PC-9 (cell line): ENCODE measurements around the gene CD86. TPM values are rescaled to one million over a fixed set of nuclear protein-coding genes. Genes with fewer than 3 reads are reported as not detected.

Source experiments
- BruUV-seq: library from RNA; stranded (reverse); fragments of 400-500 nt; replicated peaks from 2 replicates; lab custom pipeline; 2021; lab: Mats Ljungman, UMichigan
- CTCF ChIA-PET: fragments of 300-600 bp; sonication (Branson Sonifier 250); formaldehyde crosslinking; loops from one replicate; lab custom pipeline; 2022; ENCODE audit warnings: antibody characterized with exemption; lab: Charles Lee
- POLR2A ChIA-PET: fragments of 300-600 bp; sonication (Branson Sonifier 250); formaldehyde crosslinking; loops from one replicate; lab custom pipeline; 2022; ENCODE audit warnings: antibody characterized with exemption; ENCODE audit not compliant: unreplicated experiment; lab: Charles Lee
- DNase-seq, 2 experiments: peaks; one replicate each; pipeline versions ENCODE4 v3.0.0 to v3.0.0-alpha.2; 2015 to 2022; ENCODE audit warnings: mixed read lengths in 1 of 2
- H2AFZ ChIP-seq: fragments of 200-600 bp; sonication (generic); 2 replicates; pipeline ENCODE4 v1.8.1; 2017; ENCODE audit warnings: antibody characterized with exemption
- H3F3A ChIP-seq: fragments of 200-600 bp; sonication (generic); 2 replicates; pipeline ENCODE4 v1.8.1; 2017; ENCODE audit warnings: antibody characterized with exemption, mild to moderate bottlenecking, low read depth; ENCODE audit not compliant: insufficient read depth
- H3K27ac ChIP-seq: fragments of 200-600 bp; sonication (generic); 2 replicates; pipeline ENCODE4 v1.6.1; 2016; ENCODE audit warnings: mixed run types
- H3K27me3 ChIP-seq: fragments of 200-600 bp; sonication (generic); 2 replicates; pipeline ENCODE4 v1.6.1; 2016; ENCODE audit warnings: low read depth, mixed run types; ENCODE audit not compliant: insufficient read depth
- H3K36me3 ChIP-seq: fragments of 200-600 bp; sonication (generic); 2 replicates; pipeline ENCODE4 v1.6.1; 2016; ENCODE audit warnings: low read depth, mixed run types
- H3K4me1 ChIP-seq: fragments of 200-600 bp; sonication (generic); replicated peaks from 2 replicates; pipeline ENCODE4 v1.6.1; 2016; ENCODE audit warnings: mixed run types; ENCODE audit not compliant: insufficient read depth
- H3K4me2 ChIP-seq: fragments of 200-600 bp; sonication (generic); 2 replicates; pipeline ENCODE4 v1.6.1; 2017; ENCODE audit warnings: mixed run types
- H3K4me3 ChIP-seq: fragments of 200-600 bp; sonication (generic); 2 replicates; pipeline ENCODE4 v1.6.1; 2016; ENCODE audit warnings: mixed run types
- H3K79me2 ChIP-seq: fragments of 200-600 bp; sonication (generic); 2 replicates; pipeline ENCODE4 v1.6.1; 2017; ENCODE audit warnings: low read depth, mixed run types
- H3K9me2 ChIP-seq: fragments of 200-600 bp; sonication (generic); 2 replicates; pipeline ENCODE4 v1.8.1; 2017; ENCODE audit warnings: mild to moderate bottlenecking; ENCODE audit not compliant: insufficient read depth
- H3K9me3 ChIP-seq: fragments of 200-600 bp; sonication (generic); 2 replicates; pipeline ENCODE4 v1.8.1; 2016; ENCODE audit warnings: low read depth; ENCODE audit not compliant: insufficient read depth
- H4K20me1 ChIP-seq: fragments of 200-600 bp; sonication (generic); 2 replicates; pipeline ENCODE4 v1.8.1; 2017; ENCODE audit not compliant: insufficient read depth
- EZH2 ChIP-seq: fragments of 200-600 bp; sonication (generic); IDR thresholded peaks from 2 replicates; pipeline ENCODE4 v1.8.0; 2017; ENCODE audit warnings: antibody characterized with exemption, low read depth
- intact Hi-C: fragments of 100-400 bp; cut with micrococcal nuclease; formaldehyde crosslinking; loops from one replicate; pipeline ENCODE4 v1.10.0; 2022; ENCODE audit not compliant: unreplicated experiment
- total RNA-seq: library from RNA; stranded (reverse); gene quantifications from 2 replicates; pipeline ENCODE4 v1.2.3, GENCODE V29; 2021
- TF ChIP-seq, protein P1 (sequence below): fragments of 200-600 bp; sonication (generic); conservative IDR thresholded peaks from 2 replicates; pipeline ENCODE4 v1.6.1; 2017; ENCODE audit warnings: mixed run types, antibody characterized with exemption, mild to moderate bottlenecking, moderate library complexity

The CD86 gene
- total RNA-seq, 1 experiment from 2014 or later, result not detected

DNA sequence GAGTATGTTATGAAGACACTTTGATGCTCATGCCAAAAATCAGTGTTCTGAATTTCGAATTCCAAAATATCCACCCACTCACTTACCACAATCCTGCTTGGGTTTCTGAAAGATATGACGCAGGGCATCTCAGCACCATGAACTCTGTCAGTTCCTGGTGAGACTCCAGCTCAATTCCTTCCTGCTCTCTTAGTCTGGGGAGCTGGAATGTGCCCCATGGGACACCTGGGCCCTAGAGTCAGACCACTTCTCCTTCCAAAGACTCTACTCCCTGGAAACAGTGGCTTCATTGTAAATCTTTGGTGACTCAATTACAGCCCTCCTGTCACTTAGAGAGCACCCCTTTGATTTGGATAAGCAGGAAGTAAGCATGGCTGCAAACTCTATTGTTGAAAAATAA, 50.5 kb downstream of the CD86 start:
- H3K36me3 ChIP-seq, result no peaks in the 10 kb centered on the region
- no peak overlapping the region for H3K4me3 ChIP-seq
- intact Hi-C loops, result no loop called here
- no peaks in the 10 kb centered on the region for H3K9me2 ChIP-seq
- DNase-seq, result no peak
- no TSS peak for BruUV-seq
- TF ChIP-seq EZH2, result no peak
- TF ChIP-seq, protein P1, sequence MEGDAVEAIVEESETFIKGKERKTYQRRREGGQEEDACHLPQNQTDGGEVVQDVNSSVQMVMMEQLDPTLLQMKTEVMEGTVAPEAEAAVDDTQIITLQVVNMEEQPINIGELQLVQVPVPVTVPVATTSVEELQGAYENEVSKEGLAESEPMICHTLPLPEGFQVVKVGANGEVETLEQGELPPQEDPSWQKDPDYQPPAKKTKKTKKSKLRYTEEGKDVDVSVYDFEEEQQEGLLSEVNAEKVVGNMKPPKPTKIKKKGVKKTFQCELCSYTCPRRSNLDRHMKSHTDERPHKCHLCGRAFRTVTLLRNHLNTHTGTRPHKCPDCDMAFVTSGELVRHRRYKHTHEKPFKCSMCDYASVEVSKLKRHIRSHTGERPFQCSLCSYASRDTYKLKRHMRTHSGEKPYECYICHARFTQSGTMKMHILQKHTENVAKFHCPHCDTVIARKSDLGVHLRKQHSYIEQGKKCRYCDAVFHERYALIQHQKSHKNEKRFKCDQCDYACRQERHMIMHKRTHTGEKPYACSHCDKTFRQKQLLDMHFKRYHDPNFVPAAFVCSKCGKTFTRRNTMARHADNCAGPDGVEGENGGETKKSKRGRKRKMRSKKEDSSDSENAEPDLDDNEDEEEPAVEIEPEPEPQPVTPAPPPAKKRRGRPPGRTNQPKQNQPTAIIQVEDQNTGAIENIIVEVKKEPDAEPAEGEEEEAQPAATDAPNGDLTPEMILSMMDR, result no peak
- ChIA-PET POLR2A (interaction anchor here (0.6 kb wide), 1 partner anchor 11 kb away, joined by 4 read pairs; no protein-coding TSS in a partner anchor), CTCF (no interaction called here)
- 0 out of 2 replicates have a peak overlapping the region, but pooled peaks have one; percentile 16 for H2AFZ ChIP-seq
- no peaks in the 10 kb centered on the region for H3K9me3 ChIP-seq
- H3K79me2 ChIP-seq, result no peaks in the 10 kb centered on the region
- no peaks in the 10 kb centered on the region for H3F3A ChIP-seq
- no peaks in the 10 kb centered on the region for H3K4me1 ChIP-seq
- no peaks in the 10 kb centered on the region for H4K20me1 ChIP-seq
- H3K4me2 ChIP-seq, result no peak overlapping the region
- H3K27me3 ChIP-seq, result no peaks in the 10 kb centered on the region
- no peak overlapping the region for H3K27ac ChIP-seq

DNA sequence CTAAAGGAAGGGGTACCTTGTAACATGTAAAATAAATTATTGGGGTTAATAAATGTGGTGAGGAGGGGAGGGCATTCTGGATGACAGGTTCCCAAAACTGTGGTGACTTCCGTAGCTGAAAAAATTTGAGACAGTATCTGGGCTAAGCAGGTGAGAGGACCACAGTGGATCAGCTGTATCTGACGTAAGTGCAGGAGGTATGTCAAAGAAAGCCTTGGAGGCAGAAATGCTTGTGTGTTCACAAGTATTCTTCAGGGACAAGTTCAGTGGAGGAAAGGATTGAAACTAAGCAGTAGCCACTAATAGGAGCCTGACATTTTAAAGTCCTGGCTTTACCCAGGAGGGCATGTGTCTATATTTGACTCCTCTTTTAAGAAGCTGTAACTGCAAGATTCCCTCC, 52.0 kb downstream of the CD86 start:
- ChIA-PET POLR2A (no interaction called here), CTCF (no interaction called here)
- Histone ChIP-seq H3K27me3 (no peaks in the 10 kb centered on the region), H2AFZ (no peak overlapping the region), H3K4me1 (no peaks in the 10 kb centered on the region), H3F3A (no peaks in the 10 kb centered on the region), H3K9me3 (no peaks in the 10 kb centered on the region), H4K20me1 (no peaks in the 10 kb centered on the region), H3K9me2 (no peaks in the 10 kb centered on the region), H3K4me3 (no peak overlapping the region), H3K79me2 (no peaks in the 10 kb centered on the region), H3K36me3 (no peaks in the 10 kb centered on the region), H3K27ac (no peak overlapping the region), H3K4me2 (no peak overlapping the region)
- TF ChIP-seq, protein P1, result no peak
- no peak for TF ChIP-seq EZH2
- DNase-seq, result no peak
- intact Hi-C loops, result no loop called here
- BruUV-seq, result no TSS peak

DNA sequence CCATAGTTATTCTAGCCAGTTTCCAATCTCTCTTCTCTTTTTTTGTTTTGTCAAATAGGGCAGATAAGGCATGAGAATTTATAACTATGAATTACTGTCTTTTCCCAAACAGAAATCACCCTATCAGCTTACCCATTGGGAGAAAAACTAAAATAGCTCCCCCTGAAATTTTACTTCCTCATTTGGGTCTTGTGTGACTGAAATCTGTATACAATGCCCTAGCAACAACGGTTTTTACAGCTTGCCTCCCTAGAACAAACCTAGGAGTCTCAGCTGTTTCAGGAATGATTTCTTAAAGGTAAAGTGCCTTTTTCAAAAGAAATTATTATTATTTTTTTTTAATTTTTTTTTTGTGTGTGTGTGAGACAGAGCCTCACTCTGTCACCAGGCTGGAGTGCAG, 56.8 kb downstream of the CD86 start:
- no peaks in the 10 kb centered on the region for H3K9me2 ChIP-seq
- H3K27ac ChIP-seq, result no peak overlapping the region
- no peak overlapping the region for H3K4me2 ChIP-seq
- BruUV-seq, result no TSS peak
- DNase-seq, result no peak
- no peaks in the 10 kb centered on the region; the same call in 1 of the 2 replicates for H3K9me3 ChIP-seq
- H3K4me1 ChIP-seq, result no peaks in the 10 kb centered on the region
- H3K79me2 ChIP-seq, result no peaks in the 10 kb centered on the region
- H2AFZ ChIP-seq, result no peak overlapping the region
- no peaks in the 10 kb centered on the region for H4K20me1 ChIP-seq
- intact Hi-C loops, result loop anchor here (2.0 kb wide), 1 partner anchor 565 kb away; no protein-coding TSS in a partner anchor
- no peaks in the 10 kb centered on the region for H3K27me3 ChIP-seq
- TF ChIP-seq, protein P1, result no peak
- TF ChIP-seq EZH2, result no peak
- no peak overlapping the region for H3K4me3 ChIP-seq
- H3K36me3 ChIP-seq, result no peaks in the 10 kb centered on the region
- no peaks in the 10 kb centered on the region for H3F3A ChIP-seq
- CTCF ChIA-PET, result no interaction called here
- POLR2A ChIA-PET, result no interaction called here
